ENCODE measurements around the gene PBX1. TPM values are rescaled to one million over a fixed set of nuclear protein-coding genes. Genes with fewer than 3 reads are reported as not detected.

The PBX1 gene
- total RNA-seq, 1 experiment from 2014 or later: 9.8 TPM

GRCh38 chr1:164595212-164595611 lies 36.2 kb downstream of the PBX1 start:
- Histone ChIP-seq H2AFZ (ENCODE audit: low read length) (no peak overlapping the region), H3K36me3 (ENCODE audit: low read depth, low read length) (no peaks in the 10 kb centered on the region), H3F3A (ENCODE audit: low read length, unreplicated experiment) (no peaks in the 10 kb centered on the region), H3K9ac (ENCODE audit: low read length) (no peak overlapping the region), H3K4me2 (ENCODE audit: low read length) (no peak overlapping the region), H3K27me3 (ENCODE audit: low read length) (no peaks in the 10 kb centered on the region), H3K4me1 (ENCODE audit: insufficient read depth, low read length) (no peaks in the 10 kb centered on the region; the same call in 1 of the 2 replicates), H4K20me1 (ENCODE audit: low read length) (no peaks in the 10 kb centered on the region), H3K27ac (ENCODE audit: low read length) (no peak overlapping the region), H3K4me3 (ENCODE audit: low read length) (no peak overlapping the region), H3K9me2 (replicated peaks; ENCODE audit: low read length) (no peaks in the 10 kb centered on the region), H3K79me2 (ENCODE audit: low read length) (no peaks in the 10 kb centered on the region), H3K9me3 (ENCODE audit: low read length) (no peaks in the 10 kb centered on the region)
- BruUV-seq (replicated peaks): no TSS peak
- no peak for DNase-seq
- TF ChIP-seq CTCF (conservative IDR thresholded peaks at IDR 0.05; ENCODE audit: low read depth, low read length): no peak
- TF ChIP-seq EZH2 (IDR thresholded peaks at IDR 0.05; ENCODE audit: low read length, unreplicated experiment): no peak
- TF ChIP-seq EZH2phosphoT487 (IDR thresholded peaks at IDR 0.05; ENCODE audit: borderline replicate concordance, low read length): no peak
- ATAC-seq: no peak
- intact Hi-C loops (cut with micrococcal nuclease): no loop called here
- ChIA-PET CTCF (no interaction called here), POLR2A (ENCODE audit: unreplicated experiment) (no interaction called here)

- DNase-seq (no peak), ATAC-seq (no peak)
- no peak overlapping the region for H3K4me2 ChIP-seq (ENCODE audit: low read length)
- H3K36me3 ChIP-seq (ENCODE audit: low read depth, low read length): no peaks in the 10 kb centered on the region
- H3K9ac ChIP-seq (ENCODE audit: low read length): no peak overlapping the region
- H3F3A ChIP-seq (ENCODE audit: low read length, unreplicated experiment): no peaks in the 10 kb centered on the region
- no peak overlapping the region for H2AFZ ChIP-seq (ENCODE audit: low read length)
- intact Hi-C loops (cut with micrococcal nuclease): no loop called here
- no peaks in the 10 kb centered on the region for H3K9me3 ChIP-seq (ENCODE audit: low read length)
- H3K4me1 ChIP-seq (ENCODE audit: insufficient read depth, low read length): peaks cover under 1% of the 10 kb centered on the region; the same call in 1 of the 2 replicates
- no peaks in the 10 kb centered on the region for H3K9me2 ChIP-seq (replicated peaks; ENCODE audit: low read length)
- CTCF ChIA-PET: no interaction called here
- POLR2A ChIA-PET (ENCODE audit: unreplicated experiment): no interaction called here
- no TSS peak for BruUV-seq (replicated peaks)
- no peak overlapping the region for H3K4me3 ChIP-seq (ENCODE audit: low read length)
- H3K27me3 ChIP-seq (ENCODE audit: low read length): no peaks in the 10 kb centered on the region
- H4K20me1 ChIP-seq (ENCODE audit: low read length): no peaks in the 10 kb centered on the region
- no peaks in the 10 kb centered on the region for H3K79me2 ChIP-seq (ENCODE audit: low read length)
- TF ChIP-seq EZH2phosphoT487 (IDR thresholded peaks at IDR 0.05; ENCODE audit: borderline replicate concordance, low read length) (no peak), EZH2 (IDR thresholded peaks at IDR 0.05; ENCODE audit: low read length, unreplicated experiment) (no peak), CTCF (conservative IDR thresholded peaks at IDR 0.05; ENCODE audit: low read depth, low read length) (no peak)
- H3K27ac ChIP-seq (ENCODE audit: low read length): no peak overlapping the region
Observed at GRCh38 chr1:164596172-164596571, 37.2 kb downstream of the PBX1 start.

- ATAC-seq (no peak), DNase-seq (no peak)
- no peak overlapping the region for H2AFZ ChIP-seq (ENCODE audit: low read length)
- POLR2A ChIA-PET (ENCODE audit: unreplicated experiment): no interaction called here
- no peak overlapping the region for H3K4me3 ChIP-seq (ENCODE audit: low read length)
- no peaks in the 10 kb centered on the region for H3F3A ChIP-seq (ENCODE audit: low read length, unreplicated experiment)
- H3K27me3 ChIP-seq (ENCODE audit: low read length): no peaks in the 10 kb centered on the region
- BruUV-seq (replicated peaks): no TSS peak
- intact Hi-C loops (cut with micrococcal nuclease): no loop called here
- CTCF ChIA-PET: no interaction called here
- H3K9me3 ChIP-seq (ENCODE audit: low read length): no peaks in the 10 kb centered on the region
- H3K4me2 ChIP-seq (ENCODE audit: low read length): no peak overlapping the region
- H3K27ac ChIP-seq (ENCODE audit: low read length): no peak overlapping the region
- H3K79me2 ChIP-seq (ENCODE audit: low read length): no peaks in the 10 kb centered on the region
- no peak overlapping the region for H3K9ac ChIP-seq (ENCODE audit: low read length)
- H3K36me3 ChIP-seq (ENCODE audit: low read depth, low read length): no peaks in the 10 kb centered on the region
- no peaks in the 10 kb centered on the region for H4K20me1 ChIP-seq (ENCODE audit: low read length)
- H3K9me2 ChIP-seq (replicated peaks; ENCODE audit: low read length): no peaks in the 10 kb centered on the region
- TF ChIP-seq CTCF (conservative IDR thresholded peaks at IDR 0.05; ENCODE audit: low read depth, low read length) (no peak), EZH2phosphoT487 (IDR thresholded peaks at IDR 0.05; ENCODE audit: borderline replicate concordance, low read length) (no peak), EZH2 (IDR thresholded peaks at IDR 0.05; ENCODE audit: low read length, unreplicated experiment) (no peak)
- H3K4me1 ChIP-seq (ENCODE audit: insufficient read depth, low read length): peaks cover 23% of the 10 kb centered on the region
Observed at GRCh38 chr1:164598719-164599118, 39.7 kb downstream of the PBX1 start.
